ENCODE data around the gene TPM2. TPM values are rescaled to one million over a fixed set of nuclear protein-coding genes. Genes with fewer than 3 reads are reported as not detected.

TPM2 gene
- total RNA-seq, 1 donor from 2014 or later = 188 TPM

GRCh38 chr9:35681341-35682002, 8.3 kb downstream of the TPM2 start:
- no peaks in the 10 kb centered on the region for H3K36me3 Mint-ChIP-seq (ENCODE audit: unreplicated experiment)
- no peak for DNase-seq
- no peak overlapping the region for H3K4me3 Mint-ChIP-seq (ENCODE audit: unreplicated experiment)
- peaks cover 9% of the 10 kb centered on the region for H3K9me3 Mint-ChIP-seq (ENCODE audit: unreplicated experiment)
- peaks cover 9% of the 10 kb centered on the region for H3K4me1 Mint-ChIP-seq (ENCODE audit: low read depth, unreplicated experiment)
- peaks cover 10% of the 10 kb centered on the region for H3K27me3 Mint-ChIP-seq (ENCODE audit: unreplicated experiment)
- TF ChIP-seq CTCF (IDR thresholded peaks at IDR 0.05; ENCODE audit: partially characterized antibody, unreplicated experiment) = no peak
- H3K27ac Mint-ChIP-seq (ENCODE audit: unreplicated experiment) = no peak overlapping the region

- H3K27me3 Mint-ChIP-seq (ENCODE audit: unreplicated experiment) = peaks cover 10% of the 10 kb centered on the region
- H3K4me1 Mint-ChIP-seq (ENCODE audit: low read depth, unreplicated experiment) = peaks cover 8% of the 10 kb centered on the region
- H3K4me3 Mint-ChIP-seq (ENCODE audit: unreplicated experiment) = no peak overlapping the region
- DNase-seq = no peak
- no peak for TF ChIP-seq CTCF (IDR thresholded peaks at IDR 0.05; ENCODE audit: partially characterized antibody, unreplicated experiment)
- no peaks in the 10 kb centered on the region for H3K36me3 Mint-ChIP-seq (ENCODE audit: unreplicated experiment)
- H3K9me3 Mint-ChIP-seq (ENCODE audit: unreplicated experiment) = peaks cover 7% of the 10 kb centered on the region
- no peak overlapping the region for H3K27ac Mint-ChIP-seq (ENCODE audit: unreplicated experiment)
Measured at GRCh38 chr9:35680331-35681105, 9.2 kb downstream of the TPM2 start.

GRCh38 chr9:35679766-35680330, 9.9 kb downstream of the TPM2 start:
- Mint-ChIP-seq H3K27me3 (ENCODE audit: unreplicated experiment) (peaks cover 10% of the 10 kb centered on the region), H3K27ac (ENCODE audit: unreplicated experiment) (no peak overlapping the region), H3K4me3 (ENCODE audit: unreplicated experiment) (no peak overlapping the region), H3K36me3 (ENCODE audit: unreplicated experiment) (no peaks in the 10 kb centered on the region), H3K9me3 (ENCODE audit: unreplicated experiment) (peaks cover 7% of the 10 kb centered on the region), H3K4me1 (ENCODE audit: low read depth, unreplicated experiment) (peaks cover 7% of the 10 kb centered on the region)
- TF ChIP-seq CTCF (IDR thresholded peaks at IDR 0.05; ENCODE audit: partially characterized antibody, unreplicated experiment) = no peak
- DNase-seq = no peak

- peaks cover 12% of the 10 kb centered on the region for H3K9me3 Mint-ChIP-seq (ENCODE audit: unreplicated experiment)
- no peak for DNase-seq
- no peak overlapping the region for H3K27ac Mint-ChIP-seq (ENCODE audit: unreplicated experiment)
- TF ChIP-seq CTCF (IDR thresholded peaks at IDR 0.05; ENCODE audit: partially characterized antibody, unreplicated experiment) = no peak
- H3K4me1 Mint-ChIP-seq (ENCODE audit: low read depth, unreplicated experiment) = peaks cover 7% of the 10 kb centered on the region
- peaks cover 10% of the 10 kb centered on the region for H3K27me3 Mint-ChIP-seq (ENCODE audit: unreplicated experiment)
- no peaks in the 10 kb centered on the region for H3K36me3 Mint-ChIP-seq (ENCODE audit: unreplicated experiment)
- H3K4me3 Mint-ChIP-seq (ENCODE audit: unreplicated experiment) = no peak overlapping the region
Measured at GRCh38 chr9:35679091-35679490, 10.6 kb downstream of the TPM2 start.

Data from glutamatergic neuron (in vitro differentiated cells).